WERI-Rb-1 (cell line): ENCODE data around the gene PGAM2.

Experiments
- DNase-seq: peaks from one replicate; pipeline ENCODE4 v3.0.0-alpha.2; 2020
- H3K27ac ChIP-seq: fragments of 250-450 bp; sonication (Bioruptor Pico); 2 replicates; pipeline ENCODE4 v1.5.1; 2020; ENCODE audit warnings: mild to moderate bottlenecking, moderate library complexity
- H3K27me3 ChIP-seq: fragments of 250-450 bp; sonication (Bioruptor Pico); 2 replicates; pipeline ENCODE4 v1.5.1; 2021; ENCODE audit warnings: mild to moderate bottlenecking, low read depth, moderate library complexity; ENCODE audit not compliant: insufficient read depth, severe bottlenecking
- H3K36me3 ChIP-seq: fragments of 250-450 bp; sonication (Bioruptor Pico); 2 replicates; pipeline ENCODE4 v1.5.1; 2020; ENCODE audit warnings: mild to moderate bottlenecking, moderate library complexity
- H3K4me3 ChIP-seq: 2 replicates; pipeline ENCODE4 v1.5.1; 2011; ENCODE audit warnings: low read depth, mild to moderate bottlenecking, control low read depth, low read length
- H3K9me3 ChIP-seq: fragments of 250-450 bp; sonication (Bioruptor Pico); 2 replicates; pipeline ENCODE4 v1.5.1; 2021; ENCODE audit warnings: mild to moderate bottlenecking, moderate library complexity; ENCODE audit not compliant: severe bottlenecking
- TF ChIP-seq, protein P1 (sequence below): IDR thresholded peaks from 2 replicates; pipeline ENCODE4 v1.5.1; 2011; ENCODE audit warnings: low read depth, mild to moderate bottlenecking, control low read depth, inconsistent platforms, low read length

Gene PGAM2

DNA sequence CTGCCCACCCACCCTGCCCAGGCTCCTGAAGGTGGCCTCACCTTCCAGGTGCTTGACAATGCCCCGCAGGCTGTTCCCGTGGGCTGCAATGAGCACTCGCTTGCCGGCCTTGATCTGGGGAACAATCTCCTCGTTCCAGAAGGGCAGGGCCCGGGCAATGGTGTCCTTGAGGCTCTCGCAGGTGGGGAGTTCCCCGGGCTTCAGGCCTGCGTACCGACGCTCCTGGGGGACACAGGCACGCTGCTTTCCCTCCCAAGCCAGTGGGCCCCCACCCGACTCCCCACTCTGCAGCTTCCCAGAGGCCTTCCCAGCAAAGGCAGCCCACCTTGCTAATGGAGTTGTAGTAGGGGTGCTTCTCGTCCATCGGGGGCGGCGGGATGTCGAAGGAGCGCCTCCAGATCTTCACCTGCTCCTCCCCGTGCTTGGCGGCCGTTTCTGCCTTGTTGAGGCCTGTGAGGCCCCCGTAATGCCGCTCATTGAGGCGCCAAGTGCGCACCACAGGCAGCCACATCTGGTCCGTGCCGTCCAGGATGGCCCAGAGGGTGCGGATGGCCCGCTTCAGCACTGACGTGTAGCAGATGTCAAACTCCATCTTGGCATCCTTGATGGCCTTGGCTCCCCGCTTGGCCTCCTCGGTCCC is 456 bp downstream of the PGAM2 start:
- peak overlapping the region; percentile 62 for H3K27ac ChIP-seq
- TF ChIP-seq, protein P1, sequence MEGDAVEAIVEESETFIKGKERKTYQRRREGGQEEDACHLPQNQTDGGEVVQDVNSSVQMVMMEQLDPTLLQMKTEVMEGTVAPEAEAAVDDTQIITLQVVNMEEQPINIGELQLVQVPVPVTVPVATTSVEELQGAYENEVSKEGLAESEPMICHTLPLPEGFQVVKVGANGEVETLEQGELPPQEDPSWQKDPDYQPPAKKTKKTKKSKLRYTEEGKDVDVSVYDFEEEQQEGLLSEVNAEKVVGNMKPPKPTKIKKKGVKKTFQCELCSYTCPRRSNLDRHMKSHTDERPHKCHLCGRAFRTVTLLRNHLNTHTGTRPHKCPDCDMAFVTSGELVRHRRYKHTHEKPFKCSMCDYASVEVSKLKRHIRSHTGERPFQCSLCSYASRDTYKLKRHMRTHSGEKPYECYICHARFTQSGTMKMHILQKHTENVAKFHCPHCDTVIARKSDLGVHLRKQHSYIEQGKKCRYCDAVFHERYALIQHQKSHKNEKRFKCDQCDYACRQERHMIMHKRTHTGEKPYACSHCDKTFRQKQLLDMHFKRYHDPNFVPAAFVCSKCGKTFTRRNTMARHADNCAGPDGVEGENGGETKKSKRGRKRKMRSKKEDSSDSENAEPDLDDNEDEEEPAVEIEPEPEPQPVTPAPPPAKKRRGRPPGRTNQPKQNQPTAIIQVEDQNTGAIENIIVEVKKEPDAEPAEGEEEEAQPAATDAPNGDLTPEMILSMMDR = no peak
- no peaks in the 10 kb centered on the region for H3K9me3 ChIP-seq
- peak overlapping the region; percentile 45 for H3K4me3 ChIP-seq
- peaks cover 25% of the 10 kb centered on the region; the same call in 1 of the 2 replicates for H3K36me3 ChIP-seq
- H3K27me3 ChIP-seq = no peaks in the 10 kb centered on the region
- DNase-seq = peak; percentile 24

DNA sequence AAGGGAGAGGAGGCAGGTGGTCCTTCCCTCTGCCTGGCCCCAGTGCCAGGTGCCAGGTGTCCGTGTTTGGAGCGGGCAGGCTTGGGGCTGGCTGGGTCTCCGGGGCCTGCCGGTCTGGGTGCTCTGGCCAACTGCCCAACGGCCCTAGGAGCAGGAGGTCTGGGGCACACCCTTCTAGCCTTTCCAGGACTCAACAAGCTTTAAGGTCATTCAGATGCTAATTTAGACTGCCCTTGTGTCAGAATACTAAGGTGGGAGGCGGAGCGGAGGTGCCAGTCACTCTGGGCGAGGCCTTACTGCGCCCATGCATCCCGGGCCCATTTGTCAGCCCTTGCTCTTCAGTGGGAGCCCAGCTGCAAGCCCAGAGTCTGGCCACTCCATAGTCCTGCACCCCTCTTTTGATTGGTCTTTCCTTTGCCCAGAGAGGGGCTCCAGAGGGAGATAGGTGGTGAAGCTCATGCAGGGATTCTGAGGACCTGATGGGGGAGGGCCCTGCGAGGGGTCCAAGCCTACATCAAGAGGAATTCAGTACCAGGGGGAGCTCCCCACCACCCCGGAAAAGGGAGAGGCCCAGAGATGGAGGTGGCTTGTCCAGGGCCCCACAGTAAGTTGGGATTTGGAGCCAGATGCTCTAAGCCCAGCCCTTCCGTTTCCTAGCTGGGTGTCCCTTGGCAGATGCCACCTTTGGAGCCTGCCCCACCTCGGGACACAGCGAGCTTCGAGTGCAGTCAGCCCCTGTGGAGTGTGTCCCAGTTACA is 1.3 kb downstream of the PGAM2 start:
- H3K36me3 ChIP-seq = peaks cover 33% of the 10 kb centered on the region
- H3K9me3 ChIP-seq = no peaks in the 10 kb centered on the region
- DNase-seq = no peak

DNA sequence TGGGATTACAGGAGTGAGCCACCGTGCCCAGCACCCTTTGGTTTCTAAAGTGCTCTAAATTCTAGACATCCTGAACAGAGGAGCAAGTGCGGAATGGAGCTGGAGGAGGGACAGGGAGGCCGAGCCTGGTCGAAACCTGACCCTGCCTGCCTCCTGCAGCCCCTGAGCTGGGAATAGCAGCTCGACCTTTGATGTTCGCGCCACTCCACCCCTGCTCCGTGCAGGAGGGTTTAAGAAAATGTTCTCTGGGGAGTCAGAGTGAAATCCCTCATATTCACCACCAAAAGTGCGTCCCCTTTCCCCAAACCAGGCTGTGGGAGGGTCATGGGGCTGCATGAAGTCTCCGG is 1.8 kb downstream of the PGAM2 start:
- Histone ChIP-seq H3K27me3 (no peaks in the 10 kb centered on the region), H3K27ac (no peak overlapping the region), H3K36me3 (peaks cover 39% of the 10 kb centered on the region), H3K9me3 (no peaks in the 10 kb centered on the region), H3K4me3 (no peak overlapping the region)
- no peak for DNase-seq
- TF ChIP-seq, protein P1 = no peak

More for the DNA sequence above, 1.3 kb downstream of the PGAM2 start:
- no peaks in the 10 kb centered on the region for H3K27me3 ChIP-seq
- peak overlapping the region; percentile 62; the same call in 1 of the 2 replicates for H3K27ac ChIP-seq
- TF ChIP-seq, protein P1 = no peak
- no peak overlapping the region for H3K4me3 ChIP-seq

DNA sequence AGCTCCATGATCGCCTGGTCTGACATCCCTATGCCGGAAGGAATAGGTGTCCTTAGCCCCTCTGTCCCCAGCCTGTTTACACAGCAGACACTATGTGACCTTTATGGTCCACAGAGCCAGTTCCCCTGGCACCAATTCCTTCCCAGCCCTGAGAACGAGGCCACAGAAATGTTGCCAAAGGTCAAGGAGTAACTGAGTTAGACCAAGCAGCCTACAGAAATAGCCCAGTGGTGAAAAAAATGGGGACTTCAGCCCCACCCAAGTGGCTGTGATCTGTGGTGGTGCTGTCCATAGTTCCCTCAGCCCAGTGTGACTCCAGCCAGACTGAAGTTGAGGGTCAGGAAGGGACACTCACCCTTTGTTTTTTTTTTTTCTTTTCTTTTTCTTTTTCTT is 2.5 kb downstream of the PGAM2 start:
- H3K27ac ChIP-seq = no peak overlapping the region
- H3K9me3 ChIP-seq = no peaks in the 10 kb centered on the region
- H3K4me3 ChIP-seq = no peak overlapping the region
- peaks cover 45% of the 10 kb centered on the region for H3K36me3 ChIP-seq
- H3K27me3 ChIP-seq = no peaks in the 10 kb centered on the region
- DNase-seq = no peak
- TF ChIP-seq, protein P1 = no peak

DNA sequence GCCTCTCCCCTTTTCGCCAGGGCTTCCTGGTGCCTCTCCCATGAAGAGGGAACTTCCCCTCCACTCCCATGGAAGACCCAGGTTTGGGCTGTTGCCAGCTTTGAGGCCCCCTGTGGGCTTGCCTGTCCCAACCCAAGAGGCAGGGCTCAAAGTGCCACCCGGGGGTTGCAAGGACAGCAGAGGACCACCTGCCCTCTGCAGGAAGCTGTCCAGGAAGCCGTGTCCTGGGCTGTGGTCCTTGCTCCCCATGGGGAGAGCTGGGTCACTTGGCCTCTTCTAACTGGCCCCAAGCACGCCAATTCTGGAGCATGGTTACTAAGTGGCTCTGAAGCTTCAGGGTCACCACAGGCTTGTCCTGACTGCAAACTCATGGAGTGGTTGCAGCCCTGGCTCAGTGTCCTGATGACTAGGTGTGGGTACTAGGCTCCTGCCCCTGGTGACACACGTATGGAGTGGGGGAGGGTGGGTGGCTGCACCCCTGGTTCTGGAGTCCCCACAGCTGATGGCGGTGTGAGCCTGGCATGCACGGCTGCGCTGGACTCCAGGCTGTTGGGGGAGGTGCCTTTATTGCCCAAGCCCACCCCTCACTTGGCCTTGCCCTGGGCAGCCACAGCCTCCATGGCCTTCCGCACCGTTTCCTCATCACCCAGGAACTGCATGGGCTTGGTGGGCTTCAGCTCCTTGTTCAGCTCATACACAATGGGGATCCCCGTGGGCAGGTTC is 3.0 kb downstream of the PGAM2 start:
- Histone ChIP-seq H3K36me3 (peaks cover 50% of the 10 kb centered on the region), H3K4me3 (no peak overlapping the region), H3K9me3 (no peaks in the 10 kb centered on the region), H3K27me3 (no peaks in the 10 kb centered on the region), H3K27ac (no peak overlapping the region)
- TF ChIP-seq, protein P1 = no peak
- DNase-seq = no peak
